ENCODE results near the gene SLC36A2.

- no peak for TF ChIP-seq CTCF (IDR thresholded peaks at IDR 0.05; ENCODE audit: poor library complexity)
- no peak for TF ChIP-seq EZH2phosphoT487 (IDR thresholded peaks at IDR 0.05; ENCODE audit: low read depth, severe bottlenecking, unreplicated experiment)
- no peak for TF ChIP-seq EZH2 (IDR thresholded peaks at IDR 0.05; ENCODE audit: borderline replicate concordance)
These were observed 41.6 kb upstream of the SLC36A2 start for GRCh38 chr5:151388960-151389359.
